DND-41 (cell line): Measurements from ENCODE around the gene ZNF512B.

ENCODE experiments used
- ATAC-seq: fragments of 200-7000 bp; cut with Tn5 transposase; 3 replicates; pipeline ENCODE4 v1.9.1; 2021; ENCODE audit warnings: low read depth; ENCODE audit not compliant: insufficient read depth
- DNase-seq: peaks from one replicate; pipeline ENCODE4 v3.0.0-alpha.2; 2020
- H2AFZ ChIP-seq: 2 replicates; pipeline ENCODE4 v1.6.0; 2012; ENCODE audit warnings: low read depth, low read length
- H3K27ac ChIP-seq: 2 replicates; pipeline ENCODE4 v1.5.1; 2012; ENCODE audit warnings: low read length, inconsistent platforms
- H3K27me3 ChIP-seq: fragments of 200-600 bp; sonication (generic); 2 replicates; pipeline ENCODE4 v1.6.0; 2012; ENCODE audit warnings: low read length, mild to moderate bottlenecking, inconsistent platforms; ENCODE audit not compliant: insufficient read depth, poor library complexity
- H3K36me3 ChIP-seq: 2 replicates; pipeline ENCODE4 v1.5.1; 2012; ENCODE audit warnings: low read length, inconsistent platforms; ENCODE audit not compliant: insufficient read depth
- H3K4me1 ChIP-seq: 2 replicates; pipeline ENCODE4 v1.5.1; 2012; ENCODE audit warnings: mild to moderate bottlenecking, low read length; ENCODE audit not compliant: insufficient read depth
- H3K4me2 ChIP-seq: 2 replicates; pipeline ENCODE4 v1.6.0; 2012; ENCODE audit warnings: mild to moderate bottlenecking, moderate library complexity, low read length, inconsistent platforms; ENCODE audit not compliant: insufficient read depth
- H3K4me3 ChIP-seq, 2 experiments: fragments of 200-600 bp in 1 of 2; shearing (Covaris generic) in 1 of 2; 2 replicates each; pipeline ENCODE4 v1.5.1; 2012 to 2016; ENCODE audit warnings: inconsistent platforms in 2 of 2, low read length in 2 of 2, mild to moderate bottlenecking in 2 of 2, low read depth in 1 of 2, moderate library complexity in 1 of 2
- H3K79me2 ChIP-seq: 2 replicates; pipeline ENCODE4 v1.6.0; 2012; ENCODE audit warnings: low read length, inconsistent platforms; ENCODE audit not compliant: insufficient read depth
- H3K9ac ChIP-seq: 2 replicates; pipeline ENCODE4 v1.6.0; 2012; ENCODE audit warnings: low read depth, mild to moderate bottlenecking, inconsistent platforms, low read length, moderate library complexity
- H3K9me3 ChIP-seq: 2 replicates; pipeline ENCODE4 v1.5.1; 2012; ENCODE audit warnings: low read length, moderate library complexity, mild to moderate bottlenecking, inconsistent platforms; ENCODE audit not compliant: insufficient read depth, severe bottlenecking
- H4K20me1 ChIP-seq: 2 replicates; pipeline ENCODE4 v1.6.0; 2012; ENCODE audit warnings: low read length; ENCODE audit not compliant: insufficient read depth
- EZH2 ChIP-seq: IDR thresholded peaks from 3 replicates; pipeline ENCODE4 v1.6.1; 2012; ENCODE audit warnings: borderline replicate concordance, low read depth, mild to moderate bottlenecking, moderate library complexity, low read length, inconsistent platforms; ENCODE audit not compliant: severe bottlenecking
- TF ChIP-seq, protein P1 (sequence below): IDR thresholded peaks from 2 replicates; pipeline ENCODE4 v1.5.1; 2012; ENCODE audit warnings: borderline replicate concordance, low read length, moderate library complexity, mild to moderate bottlenecking; ENCODE audit not compliant: poor library complexity, severe bottlenecking; ENCODE audit errors: extremely low read depth

The ZNF512B gene

GRCh38 chr20:63939061-63939935 is 30.4 kb downstream of the ZNF512B start:
- H3K4me1 ChIP-seq = no peaks in the 10 kb centered on the region
- TF ChIP-seq, protein P1, sequence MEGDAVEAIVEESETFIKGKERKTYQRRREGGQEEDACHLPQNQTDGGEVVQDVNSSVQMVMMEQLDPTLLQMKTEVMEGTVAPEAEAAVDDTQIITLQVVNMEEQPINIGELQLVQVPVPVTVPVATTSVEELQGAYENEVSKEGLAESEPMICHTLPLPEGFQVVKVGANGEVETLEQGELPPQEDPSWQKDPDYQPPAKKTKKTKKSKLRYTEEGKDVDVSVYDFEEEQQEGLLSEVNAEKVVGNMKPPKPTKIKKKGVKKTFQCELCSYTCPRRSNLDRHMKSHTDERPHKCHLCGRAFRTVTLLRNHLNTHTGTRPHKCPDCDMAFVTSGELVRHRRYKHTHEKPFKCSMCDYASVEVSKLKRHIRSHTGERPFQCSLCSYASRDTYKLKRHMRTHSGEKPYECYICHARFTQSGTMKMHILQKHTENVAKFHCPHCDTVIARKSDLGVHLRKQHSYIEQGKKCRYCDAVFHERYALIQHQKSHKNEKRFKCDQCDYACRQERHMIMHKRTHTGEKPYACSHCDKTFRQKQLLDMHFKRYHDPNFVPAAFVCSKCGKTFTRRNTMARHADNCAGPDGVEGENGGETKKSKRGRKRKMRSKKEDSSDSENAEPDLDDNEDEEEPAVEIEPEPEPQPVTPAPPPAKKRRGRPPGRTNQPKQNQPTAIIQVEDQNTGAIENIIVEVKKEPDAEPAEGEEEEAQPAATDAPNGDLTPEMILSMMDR = no peak
- TF ChIP-seq EZH2 = no peak
- H3K79me2 ChIP-seq = peaks cover 38% of the 10 kb centered on the region
- no peaks in the 10 kb centered on the region for H3K9me3 ChIP-seq
- no peak overlapping the region for H3K9ac ChIP-seq
- peak; percentile 13; the same call in 1 of the 3 replicates for ATAC-seq
- no peak for DNase-seq
- no peak overlapping the region for H3K4me2 ChIP-seq
- no peaks in the 10 kb centered on the region for H3K27me3 ChIP-seq
- no peak overlapping the region for H3K27ac ChIP-seq
- H4K20me1 ChIP-seq = peaks cover 76% of the 10 kb centered on the region
- H3K4me3 ChIP-seq = no peak overlapping the region
- peaks cover 80% of the 10 kb centered on the region for H3K36me3 ChIP-seq
- no peak overlapping the region for H2AFZ ChIP-seq

DNA sequence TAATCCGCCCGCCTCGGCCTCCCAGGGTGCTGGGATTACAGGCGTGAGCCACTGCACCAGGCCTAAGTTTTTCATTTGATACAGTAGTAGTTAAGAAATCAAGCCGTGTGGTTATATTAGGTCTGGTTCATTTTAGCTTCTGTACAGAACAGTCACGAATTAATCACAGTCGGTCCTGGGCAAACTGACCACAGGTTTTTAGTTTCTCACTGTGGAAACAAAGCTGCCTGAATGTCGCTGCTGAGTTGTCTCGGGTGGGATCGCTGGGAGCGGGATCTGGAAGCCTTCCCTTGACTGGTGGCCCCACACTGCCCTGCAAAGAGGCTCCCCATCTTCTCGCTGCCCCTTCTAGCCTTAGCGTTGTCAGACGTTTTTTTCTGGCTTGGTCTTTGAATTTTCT is 32.1 kb downstream of the ZNF512B start:
- Histone ChIP-seq H3K36me3 (peaks cover 79% of the 10 kb centered on the region), H3K4me1 (no peaks in the 10 kb centered on the region)
- ATAC-seq = no peak

GRCh38 chr20:63935447-63935846 is 34.3 kb downstream of the ZNF512B start:
- Histone ChIP-seq H2AFZ (no peak overlapping the region), H4K20me1 (peaks cover 74% of the 10 kb centered on the region), H3K27me3 (no peaks in the 10 kb centered on the region), H3K4me2 (no peak overlapping the region), H3K9ac (no peak overlapping the region), H3K4me3 (no peak overlapping the region), H3K4me1 (no peaks in the 10 kb centered on the region), H3K36me3 (peaks cover 83% of the 10 kb centered on the region), H3K79me2 (peaks cover 37% of the 10 kb centered on the region), H3K27ac (no peak overlapping the region), H3K9me3 (no peaks in the 10 kb centered on the region)
- ATAC-seq (no peak), DNase-seq (no peak)
- TF ChIP-seq, protein P1 = no peak
- no peak for TF ChIP-seq EZH2

More for the DNA sequence above, 32.1 kb downstream of the ZNF512B start:
- Histone ChIP-seq H3K9ac (no peak overlapping the region), H3K9me3 (no peaks in the 10 kb centered on the region), H3K27me3 (no peaks in the 10 kb centered on the region), H3K27ac (no peak overlapping the region), H3K79me2 (peaks cover 36% of the 10 kb centered on the region), H4K20me1 (peaks cover 75% of the 10 kb centered on the region), H2AFZ (no peak overlapping the region), H3K4me2 (no peak overlapping the region), H3K4me3 (no peak overlapping the region)
- TF ChIP-seq, protein P1 = no peak
- TF ChIP-seq EZH2 = no peak
- no peak for DNase-seq
